ENCODE data around the gene TPM4.

The TPM4 gene

GRCh38 chr19:16062789-16063188 lies 13.5 kb upstream of the TPM4 start:
- peak; percentile 93 for TF ChIP-seq CTCF (IDR thresholded peaks at IDR 0.05; ENCODE audit: insufficient read depth, low read depth, low read length, missing control alignments)
- H3K4me3 ChIP-seq (ENCODE audit: low read length), result no peak overlapping the region
- DNase-seq (ENCODE audit: low read depth), result peak; percentile 38

- DNase-seq (ENCODE audit: low read depth), result no peak
- no peak for TF ChIP-seq CTCF (IDR thresholded peaks at IDR 0.05; ENCODE audit: insufficient read depth, low read depth, low read length, missing control alignments)
Measured at GRCh38 chr19:16064209-16064889, 11.9 kb upstream of the TPM4 start.

GRCh38 chr19:16066611-16067104 lies 9.6 kb upstream of the TPM4 start:
- TF ChIP-seq CTCF (IDR thresholded peaks at IDR 0.05; ENCODE audit: insufficient read depth, low read depth, low read length, missing control alignments), result peak; percentile 30
- no peak overlapping the region for H3K4me3 ChIP-seq (ENCODE audit: low read length)
- DNase-seq (ENCODE audit: low read depth), result peak; percentile 59

More at GRCh38 chr19:16064209-16064889, 11.9 kb upstream of the TPM4 start:
- no peak overlapping the region for H3K4me3 ChIP-seq (ENCODE audit: low read length)

- DNase-seq (ENCODE audit: low read depth), result peak; percentile 96
- no peak for TF ChIP-seq CTCF (IDR thresholded peaks at IDR 0.05; ENCODE audit: insufficient read depth, low read depth, low read length, missing control alignments)
- H3K4me3 ChIP-seq (ENCODE audit: low read length), result peak overlapping the region; percentile 86
Measured at GRCh38 chr19:16067205-16067938, 8.9 kb upstream of the TPM4 start.

- H3K4me3 ChIP-seq (ENCODE audit: low read length), result peak overlapping the region; percentile 86
- TF ChIP-seq CTCF (IDR thresholded peaks at IDR 0.05; ENCODE audit: insufficient read depth, low read depth, low read length, missing control alignments), result no peak
- no peak for DNase-seq (ENCODE audit: low read depth)
Measured at GRCh38 chr19:16068696-16069259, 7.5 kb upstream of the TPM4 start.

- peak overlapping the region; percentile 86 for H3K4me3 ChIP-seq (ENCODE audit: low read length)
- TF ChIP-seq CTCF (IDR thresholded peaks at IDR 0.05; ENCODE audit: insufficient read depth, low read depth, low read length, missing control alignments), result no peak
- peak; percentile 32 for DNase-seq (ENCODE audit: low read depth)
Measured at GRCh38 chr19:16069813-16070365, 6.4 kb upstream of the TPM4 start.
